Ishikawa (cell line): ENCODE results near the gene CLSTN1.

Experiments
- CEBPB ChIP-seq: IDR thresholded peaks from 2 replicates; pipeline ENCODE4 v1.6.1; 2012
- CREB1 ChIP-seq: IDR thresholded peaks from 2 replicates; pipeline ENCODE4 v1.6.1; 2012; ENCODE audit warnings: low read depth
- EGR1 ChIP-seq: IDR thresholded peaks from 2 replicates; pipeline ENCODE4 v1.6.1; 2012
- EP300 ChIP-seq: IDR thresholded peaks from 2 replicates; pipeline ENCODE4 v1.6.1; 2012; ENCODE audit warnings: borderline replicate concordance
- FOXM1 ChIP-seq: IDR thresholded peaks from 2 replicates; pipeline ENCODE4 v1.6.1; 2012; ENCODE audit warnings: low read depth, borderline replicate concordance
- MAX ChIP-seq: IDR thresholded peaks from 2 replicates; pipeline ENCODE4 v1.6.1; 2012
- NFIC ChIP-seq: IDR thresholded peaks from 2 replicates; pipeline ENCODE4 v1.6.1; 2012
- RAD21 ChIP-seq: IDR thresholded peaks from 2 replicates; pipeline ENCODE4 v1.6.1; 2012; ENCODE audit warnings: low read depth
- TAF1 ChIP-seq: IDR thresholded peaks from 2 replicates; pipeline ENCODE4 v1.6.1; 2012; ENCODE audit warnings: low read depth, mild to moderate bottlenecking
- TCF12 ChIP-seq: IDR thresholded peaks from 2 replicates; pipeline ENCODE4 v1.6.1; 2012; ENCODE audit warnings: low read depth
- TEAD4 ChIP-seq: IDR thresholded peaks from 2 replicates; pipeline ENCODE4 v1.6.1; 2012
- YY1 ChIP-seq: IDR thresholded peaks from 2 replicates; pipeline ENCODE4 v1.6.1; 2012; ENCODE audit warnings: low read depth
- ZBTB7A ChIP-seq: IDR thresholded peaks from 2 replicates; pipeline ENCODE4 v1.6.1; 2012; ENCODE audit warnings: low read depth
- TF ChIP-seq, protein P1 (sequence below): IDR thresholded peaks from 2 replicates; pipeline ENCODE4 v1.6.1; 2012
- TF ChIP-seq, protein P2 (sequence below): IDR thresholded peaks from 2 replicates; pipeline ENCODE4 v1.6.1; 2012; ENCODE audit warnings: low read depth, mild to moderate bottlenecking

The CLSTN1 gene

DNA sequence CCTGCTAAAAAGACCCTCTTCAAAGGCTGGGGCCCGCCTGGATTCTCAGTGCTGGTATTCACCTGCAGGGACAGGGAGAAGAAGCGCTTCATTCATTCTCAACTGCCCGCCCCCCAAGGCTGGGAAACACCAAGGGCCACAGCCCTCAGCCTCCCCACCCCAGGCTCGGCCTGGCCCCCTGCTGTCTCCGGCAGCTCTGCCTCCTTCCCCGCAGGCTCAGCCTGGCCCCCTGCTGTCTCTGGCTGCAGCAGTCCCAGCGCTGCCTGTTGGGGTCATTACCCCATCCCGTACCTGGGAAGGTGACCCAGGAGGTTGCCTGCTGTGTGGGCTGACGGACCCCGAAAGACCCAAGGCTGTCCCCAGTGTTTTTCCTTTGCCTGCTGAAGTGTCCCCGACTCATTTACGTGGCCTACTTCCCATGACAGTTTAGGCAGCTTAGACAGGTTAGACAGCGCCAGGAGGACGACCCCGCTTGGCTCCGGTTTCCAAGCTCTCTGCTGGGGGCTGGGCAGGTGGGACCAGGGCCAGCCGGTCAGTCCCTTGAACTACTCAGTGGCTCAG lies 22.9 kb upstream of the CLSTN1 start:
- TF ChIP-seq CREB1 (no peak), NFIC (0 out of 2 replicates have a peak, but pooled peaks have one; percentile 17), TAF1 (no peak), MAX (no peak), ZBTB7A (peak; percentile 52; the same call in 1 of the 2 replicates), EP300 (peak; percentile 35; the same call in 1 of the 2 replicates), YY1 (no peak), TEAD4 (no peak), TCF12 (0 out of 2 replicates have a peak, but pooled peaks have one; percentile 57), EGR1 (no peak)
- TF ChIP-seq, protein P1, sequence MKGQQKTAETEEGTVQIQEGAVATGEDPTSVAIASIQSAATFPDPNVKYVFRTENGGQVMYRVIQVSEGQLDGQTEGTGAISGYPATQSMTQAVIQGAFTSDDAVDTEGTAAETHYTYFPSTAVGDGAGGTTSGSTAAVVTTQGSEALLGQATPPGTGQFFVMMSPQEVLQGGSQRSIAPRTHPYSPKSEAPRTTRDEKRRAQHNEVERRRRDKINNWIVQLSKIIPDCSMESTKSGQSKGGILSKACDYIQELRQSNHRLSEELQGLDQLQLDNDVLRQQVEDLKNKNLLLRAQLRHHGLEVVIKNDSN: no peak

DNA sequence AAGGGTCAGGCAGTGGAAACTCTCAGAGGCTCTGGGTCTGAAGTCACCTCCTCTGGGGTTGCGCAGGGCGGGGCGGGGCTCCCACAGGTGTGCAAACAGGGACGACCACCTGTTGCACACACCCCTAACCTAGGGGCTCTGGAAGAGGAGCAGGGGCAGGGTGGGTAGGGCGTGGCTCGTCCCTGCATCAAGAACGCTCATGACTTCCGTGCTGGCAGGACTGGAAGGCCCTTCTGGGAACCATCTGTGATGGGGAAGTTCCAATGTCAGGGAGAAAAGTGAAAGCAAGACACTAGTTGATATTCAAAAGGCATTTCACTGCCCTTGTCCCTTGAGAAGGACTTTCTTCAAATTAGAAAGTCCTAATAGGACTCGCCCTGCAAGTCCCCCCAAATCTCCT lies 22.1 kb upstream of the CLSTN1 start:
- TF ChIP-seq ZBTB7A (no peak), NFIC (no peak), TEAD4 (no peak), YY1 (no peak), TAF1 (no peak), TCF12 (no peak), EGR1 (no peak), EP300 (no peak), CEBPB (no peak)
- TF ChIP-seq, protein P2, sequence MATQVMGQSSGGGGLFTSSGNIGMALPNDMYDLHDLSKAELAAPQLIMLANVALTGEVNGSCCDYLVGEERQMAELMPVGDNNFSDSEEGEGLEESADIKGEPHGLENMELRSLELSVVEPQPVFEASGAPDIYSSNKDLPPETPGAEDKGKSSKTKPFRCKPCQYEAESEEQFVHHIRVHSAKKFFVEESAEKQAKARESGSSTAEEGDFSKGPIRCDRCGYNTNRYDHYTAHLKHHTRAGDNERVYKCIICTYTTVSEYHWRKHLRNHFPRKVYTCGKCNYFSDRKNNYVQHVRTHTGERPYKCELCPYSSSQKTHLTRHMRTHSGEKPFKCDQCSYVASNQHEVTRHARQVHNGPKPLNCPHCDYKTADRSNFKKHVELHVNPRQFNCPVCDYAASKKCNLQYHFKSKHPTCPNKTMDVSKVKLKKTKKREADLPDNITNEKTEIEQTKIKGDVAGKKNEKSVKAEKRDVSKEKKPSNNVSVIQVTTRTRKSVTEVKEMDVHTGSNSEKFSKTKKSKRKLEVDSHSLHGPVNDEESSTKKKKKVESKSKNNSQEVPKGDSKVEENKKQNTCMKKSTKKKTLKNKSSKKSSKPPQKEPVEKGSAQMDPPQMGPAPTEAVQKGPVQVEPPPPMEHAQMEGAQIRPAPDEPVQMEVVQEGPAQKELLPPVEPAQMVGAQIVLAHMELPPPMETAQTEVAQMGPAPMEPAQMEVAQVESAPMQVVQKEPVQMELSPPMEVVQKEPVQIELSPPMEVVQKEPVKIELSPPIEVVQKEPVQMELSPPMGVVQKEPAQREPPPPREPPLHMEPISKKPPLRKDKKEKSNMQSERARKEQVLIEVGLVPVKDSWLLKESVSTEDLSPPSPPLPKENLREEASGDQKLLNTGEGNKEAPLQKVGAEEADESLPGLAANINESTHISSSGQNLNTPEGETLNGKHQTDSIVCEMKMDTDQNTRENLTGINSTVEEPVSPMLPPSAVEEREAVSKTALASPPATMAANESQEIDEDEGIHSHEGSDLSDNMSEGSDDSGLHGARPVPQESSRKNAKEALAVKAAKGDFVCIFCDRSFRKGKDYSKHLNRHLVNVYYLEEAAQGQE: no peak

DNA sequence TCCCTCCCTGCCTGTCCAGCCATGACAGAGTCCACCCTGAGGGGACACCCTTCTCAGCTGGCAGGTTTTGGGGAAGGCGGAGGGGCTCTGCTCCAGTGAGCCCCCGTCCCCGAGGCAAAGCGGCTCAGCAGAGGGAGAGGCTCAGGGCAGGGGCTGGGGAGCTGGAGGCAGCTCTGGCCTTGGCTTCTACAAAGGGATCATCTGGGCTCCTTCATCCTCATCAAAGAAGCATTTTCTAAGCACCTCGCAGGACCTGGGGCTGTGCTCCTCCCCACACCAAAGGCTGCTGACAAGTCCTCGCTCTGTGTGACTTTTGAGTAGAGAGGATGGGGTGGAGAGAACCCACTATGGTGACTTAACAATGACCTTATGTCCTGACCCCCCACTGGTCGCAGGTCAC lies 21.0 kb upstream of the CLSTN1 start:
- no peak for TF ChIP-seq TCF12
- no peak for TF ChIP-seq EP300
- no peak for TF ChIP-seq FOXM1
- no peak for TF ChIP-seq EGR1
- TF ChIP-seq YY1: no peak
- TF ChIP-seq ZBTB7A: no peak
- TF ChIP-seq, protein P1: no peak
- no peak for TF ChIP-seq MAX

DNA sequence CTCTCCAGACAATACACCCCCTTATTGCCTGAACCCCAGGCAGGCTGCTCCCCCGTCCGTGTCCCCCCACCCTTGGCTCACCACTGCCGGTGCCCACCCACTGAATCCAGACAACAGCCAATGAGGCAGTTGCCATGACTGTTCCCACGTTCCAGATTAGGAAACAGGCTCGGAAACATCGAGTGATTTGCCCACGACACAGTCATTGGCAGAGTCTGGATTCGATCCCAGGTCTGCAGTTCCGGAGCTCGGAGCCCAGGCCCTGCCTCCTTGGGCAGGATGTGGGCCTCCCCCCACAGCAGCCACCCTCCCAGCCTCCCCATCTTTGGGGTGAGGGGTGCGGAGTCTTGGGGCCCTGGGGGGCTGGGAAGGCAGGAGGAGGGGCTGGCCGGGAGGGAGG lies 20.3 kb upstream of the CLSTN1 start:
- TF ChIP-seq NFIC (no peak), CEBPB (no peak), EGR1 (no peak), CREB1 (no peak)

- TF ChIP-seq RAD21 (no peak), TCF12 (0 out of 2 replicates have a peak, but pooled peaks have one; percentile 20)
Observed at GRCh38 chr1:9843576-9843945, 19.8 kb upstream of the CLSTN1 start.

DNA sequence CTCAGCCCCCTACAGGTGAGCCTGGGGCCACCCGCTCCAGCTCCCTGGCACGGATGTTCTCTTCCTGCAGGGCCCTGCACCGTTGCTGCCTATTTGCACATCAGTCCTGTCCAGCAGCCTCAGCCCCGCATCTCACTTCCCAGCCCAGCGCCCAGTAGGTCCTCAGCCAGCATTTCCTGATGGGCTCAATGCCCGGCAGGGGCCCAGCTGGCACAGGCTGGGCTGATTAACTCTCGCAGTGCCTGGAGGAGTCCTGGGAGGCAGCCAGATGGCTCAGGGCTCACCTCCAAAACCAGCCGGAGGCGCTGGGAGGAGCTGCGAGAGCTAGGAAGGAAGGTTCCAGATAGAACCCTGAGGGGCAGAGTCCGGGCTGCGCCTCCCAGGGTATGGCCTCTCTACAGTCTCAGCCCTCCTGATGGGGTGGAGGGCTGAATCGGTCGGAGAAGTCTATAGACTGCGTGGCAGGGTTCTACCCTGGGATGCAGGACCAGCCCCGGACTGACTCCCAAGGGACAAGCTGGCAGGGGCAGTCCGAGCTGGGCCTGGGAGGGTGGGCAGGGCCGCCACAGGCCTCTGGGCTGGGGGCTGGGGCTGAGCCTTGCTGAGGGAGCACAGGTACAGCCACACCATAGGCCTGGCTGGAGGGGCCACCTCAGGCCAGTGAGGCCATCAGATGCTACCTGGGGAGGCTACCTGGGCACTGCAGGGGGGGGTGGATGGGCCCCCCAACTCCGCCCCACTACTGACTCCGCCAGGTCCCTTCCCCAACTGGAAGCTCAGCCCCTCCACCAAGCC lies 19.2 kb upstream of the CLSTN1 start:
- TF ChIP-seq TAF1 (no peak), EGR1 (no peak), YY1 (no peak), RAD21 (no peak), NFIC (peak; percentile 65), ZBTB7A (no peak), CREB1 (no peak), CEBPB (no peak)

DNA sequence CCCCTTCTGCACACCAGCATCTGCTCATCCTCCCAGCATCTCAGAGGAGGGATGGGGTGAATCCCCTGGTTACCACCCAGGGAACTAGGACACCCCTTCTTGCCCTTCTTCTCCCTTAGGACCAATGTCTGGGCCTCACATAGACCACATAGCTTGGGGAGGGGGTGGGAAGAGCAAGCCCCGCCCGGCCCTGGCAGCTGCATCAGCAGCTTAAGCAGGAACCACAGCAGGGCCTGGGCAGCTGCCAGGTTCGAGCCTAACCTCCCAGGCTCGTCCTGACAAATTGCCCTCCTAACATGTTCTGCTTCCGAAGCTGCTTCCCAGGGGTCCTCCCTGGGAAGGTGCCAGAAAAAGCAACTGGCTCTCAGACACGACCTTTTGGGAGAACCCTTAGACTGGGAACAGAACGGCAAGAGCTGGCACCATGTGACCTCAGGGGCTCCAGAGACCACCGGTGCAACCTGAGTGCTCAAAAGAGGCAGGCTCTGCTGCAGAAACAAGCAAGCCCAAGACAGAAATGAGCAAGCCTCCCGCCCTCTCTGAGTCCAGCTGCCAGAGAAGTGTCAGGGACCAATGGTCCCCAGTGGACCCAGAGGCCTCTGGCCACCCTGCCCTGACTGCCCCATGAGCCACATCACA lies 18.4 kb upstream of the CLSTN1 start:
- TF ChIP-seq TCF12 (no peak; the same call in 1 of the 2 replicates), TEAD4 (no peak), RAD21 (no peak), EGR1 (no peak), EP300 (no peak)
- TF ChIP-seq, protein P1: no peak
